ENCODE measurements around the gene BCAM.

The BCAM gene

GRCh38 chr19:44845612-44846454, 36.9 kb downstream of the BCAM start, which contains the start of gene NECTIN2:
Gene NECTIN2, plus strand, starts transcription at chr19:44846297. Its CDS starts 229 bp downstream, at chr19:44846526.
- peak within 1 kb of the TSS; percentile 99 for H2BK5ac ChIP-seq (ENCODE audit: low read depth, low read length, poor library complexity)
- H3K9me3 ChIP-seq (ENCODE audit: insufficient read depth, low read depth, low read length), result peaks cover 1% of the 10 kb centered on the region
- H3K18ac ChIP-seq (ENCODE audit: low read length), result peak within 1 kb of the TSS; percentile 98
- H3K36me3 ChIP-seq (ENCODE audit: control insufficient read depth in 1 of 2, insufficient read depth in 2 of 2, low read length in 2 of 2), result no peaks in the 10 kb centered on the region
- peak within 1 kb of the TSS; percentile 83 for H3K4me2 ChIP-seq (ENCODE audit: low read length)
- peak within 1 kb of the TSS; percentile 82 for H4K12ac ChIP-seq (ENCODE audit: low read depth, low read length)
- peak within 1 kb of the TSS; percentile 98 for H2BK120ac ChIP-seq (ENCODE audit: insufficient read depth, low read length, poor library complexity)
- no peaks in the 10 kb centered on the region for H3K27me3 ChIP-seq (ENCODE audit: insufficient read depth, low read length)
- peak within 1 kb of the TSS; percentile 99 for H4K91ac ChIP-seq (ENCODE audit: low read depth, low read length)
- peak within 1 kb of the TSS; percentile 100 for H3K4ac ChIP-seq (ENCODE audit: low read depth, low read length)
- H3K79me1 ChIP-seq (ENCODE audit: low read length), result peaks cover 40% of the 10 kb centered on the region
- peak within 1 kb of the TSS; percentile 95 for H2AFZ ChIP-seq (ENCODE audit: insufficient read depth, low read length, poor library complexity)
- H2AK5ac ChIP-seq (ENCODE audit: low read length), result peak within 1 kb of the TSS; percentile 97
- peak within 1 kb of the TSS; percentile 96 for H3K9ac ChIP-seq (ENCODE audit: low read length)
- H3K14ac ChIP-seq (ENCODE audit: low read length), result peak within 1 kb of the TSS; percentile 99
- peaks cover 22 to 27% of the 10 kb centered on the region in 2 experiments for H3K4me1 ChIP-seq (ENCODE audit: control insufficient read depth in 1 of 2, insufficient read depth in 2 of 2, low read length in 2 of 2)
- WGBS (ENCODE audit: extremely low coverage, insufficient coverage, insufficient read length), result no CpG with 5 or more reads among the region's 67 CpGs
- peak; percentile 98 to 99 for DNase-seq
- H3K27ac ChIP-seq (ENCODE audit: low read depth, low read length), result peak within 1 kb of the TSS; percentile 99
- H3K4me3 ChIP-seq (ENCODE audit: low read depth, low read length), result peak within 1 kb of the TSS; percentile 95
- no peak within 1 kb of the TSS for H3K23ac ChIP-seq (ENCODE audit: low read length)
- peaks cover 44% of the 10 kb centered on the region for H3K79me2 ChIP-seq (ENCODE audit: control insufficient read depth, insufficient read depth, low read length, poor library complexity)
- peak within 1 kb of the TSS; percentile 85 for H2BK12ac ChIP-seq (ENCODE audit: low read length)
- H4K8ac ChIP-seq (ENCODE audit: low read depth, low read length), result peak within 1 kb of the TSS; percentile 90

GRCh38 chr19:44846455-44847143, 37.7 kb downstream of the BCAM start:
- peak overlapping the region; percentile 100 for H3K4ac ChIP-seq (ENCODE audit: low read depth, low read length)
- peak overlapping the region; percentile 98 for H2BK120ac ChIP-seq (ENCODE audit: insufficient read depth, low read length, poor library complexity)
- H2BK12ac ChIP-seq (ENCODE audit: low read length), result peak overlapping the region; percentile 85
- peaks cover 1% of the 10 kb centered on the region for H3K9me3 ChIP-seq (ENCODE audit: insufficient read depth, low read depth, low read length)
- peaks cover 52% of the 10 kb centered on the region for H3K79me2 ChIP-seq (ENCODE audit: control insufficient read depth, insufficient read depth, low read length, poor library complexity)
- H3K14ac ChIP-seq (ENCODE audit: low read length), result peak overlapping the region; percentile 99
- peak overlapping the region; percentile 96 for H3K9ac ChIP-seq (ENCODE audit: low read length)
- H4K91ac ChIP-seq (ENCODE audit: low read depth, low read length), result peak overlapping the region; percentile 99
- H3K79me1 ChIP-seq (ENCODE audit: low read length), result peaks cover 40% of the 10 kb centered on the region
- peak overlapping the region; percentile 84 for H2AFZ ChIP-seq (ENCODE audit: insufficient read depth, low read length, poor library complexity)
- H4K12ac ChIP-seq (ENCODE audit: low read depth, low read length), result peak overlapping the region; percentile 82
- H2BK5ac ChIP-seq (ENCODE audit: low read depth, low read length, poor library complexity), result peak overlapping the region; percentile 99
- H3K36me3 ChIP-seq (ENCODE audit: control insufficient read depth in 1 of 2, insufficient read depth in 2 of 2, low read length in 2 of 2), result peaks cover 3 to 6% of the 10 kb centered on the region in 2 experiments
- peak overlapping the region; percentile 99 for H3K27ac ChIP-seq (ENCODE audit: low read depth, low read length)
- no peak overlapping the region for H3K23ac ChIP-seq (ENCODE audit: low read length)
- H3K4me2 ChIP-seq (ENCODE audit: low read length), result peak overlapping the region; percentile 83
- peak overlapping the region; percentile 98 for H3K18ac ChIP-seq (ENCODE audit: low read length)
- peak overlapping the region; percentile 90 for H4K8ac ChIP-seq (ENCODE audit: low read depth, low read length)
- peak overlapping the region; percentile 95 for H3K4me3 ChIP-seq (ENCODE audit: low read depth, low read length)
- DNase-seq, result peak in 1 of 2 donors; percentile 34
- H3K4me1 ChIP-seq (ENCODE audit: control insufficient read depth in 1 of 2, insufficient read depth in 2 of 2, low read length in 2 of 2), result peaks cover 25 to 34% of the 10 kb centered on the region in 2 experiments
- peak overlapping the region; percentile 97 for H2AK5ac ChIP-seq (ENCODE audit: low read length)
- H3K27me3 ChIP-seq (ENCODE audit: insufficient read depth, low read length), result no peaks in the 10 kb centered on the region
- no CpG with 5 or more reads among the region's 51 CpGs for WGBS (ENCODE audit: extremely low coverage, insufficient coverage, insufficient read length)

GRCh38 chr19:44847144-44848035, 38.5 kb downstream of the BCAM start:
- H2BK120ac ChIP-seq (ENCODE audit: insufficient read depth, low read length, poor library complexity), result peak overlapping the region; percentile 98
- peak overlapping the region; percentile 63 for H2BK12ac ChIP-seq (ENCODE audit: low read length)
- peak overlapping the region; percentile 99 for H4K91ac ChIP-seq (ENCODE audit: low read depth, low read length)
- peak overlapping the region; percentile 100 for H3K4ac ChIP-seq (ENCODE audit: low read depth, low read length)
- peak; percentile 41 to 58 for DNase-seq
- H3K14ac ChIP-seq (ENCODE audit: low read length), result peak overlapping the region; percentile 89
- H3K9ac ChIP-seq (ENCODE audit: low read length), result peak overlapping the region; percentile 96
- H3K4me1 ChIP-seq (ENCODE audit: control insufficient read depth in 1 of 2, insufficient read depth in 2 of 2, low read length in 2 of 2), result peaks cover 25 to 37% of the 10 kb centered on the region in 2 experiments
- H3K18ac ChIP-seq (ENCODE audit: low read length), result peak overlapping the region; percentile 98
- peaks cover 59% of the 10 kb centered on the region for H3K79me2 ChIP-seq (ENCODE audit: control insufficient read depth, insufficient read depth, low read length, poor library complexity)
- H2AK5ac ChIP-seq (ENCODE audit: low read length), result peak overlapping the region; percentile 73
- H3K9me3 ChIP-seq (ENCODE audit: insufficient read depth, low read depth, low read length), result peaks cover 1% of the 10 kb centered on the region
- H3K23ac ChIP-seq (ENCODE audit: low read length), result no peak overlapping the region
- H3K79me1 ChIP-seq (ENCODE audit: low read length), result peaks cover 40% of the 10 kb centered on the region
- H2AFZ ChIP-seq (ENCODE audit: insufficient read depth, low read length, poor library complexity), result no peak overlapping the region
- H3K27ac ChIP-seq (ENCODE audit: low read depth, low read length), result peak overlapping the region; percentile 99
- H4K8ac ChIP-seq (ENCODE audit: low read depth, low read length), result peak overlapping the region; percentile 85
- H2BK5ac ChIP-seq (ENCODE audit: low read depth, low read length, poor library complexity), result peak overlapping the region; percentile 99
- peak overlapping the region; percentile 83 for H3K4me2 ChIP-seq (ENCODE audit: low read length)
- no CpG with 5 or more reads among the region's 47 CpGs for WGBS (ENCODE audit: extremely low coverage, insufficient coverage, insufficient read length)
- H4K12ac ChIP-seq (ENCODE audit: low read depth, low read length), result peak overlapping the region; percentile 82
- H3K4me3 ChIP-seq (ENCODE audit: low read depth, low read length), result peak overlapping the region; percentile 95
- H3K36me3 ChIP-seq (ENCODE audit: control insufficient read depth in 1 of 2, insufficient read depth in 2 of 2, low read length in 2 of 2), result peaks cover 5 to 9% of the 10 kb centered on the region in 2 experiments
- H3K27me3 ChIP-seq (ENCODE audit: insufficient read depth, low read length), result no peaks in the 10 kb centered on the region
